Urinary bladder (tissue), 4 donors: Measurements from ENCODE around the gene SLC6A3. TPM values are rescaled to one million over a fixed set of nuclear protein-coding genes. Genes with fewer than 3 reads are reported as not detected.

Source experiments
- DNase-seq: peaks from one replicate; pipeline ENCODE4 v3.0.0-alpha.2; 2015; ENCODE audit errors: extremely low spot score
- H3K27ac ChIP-seq: one replicate; pipeline ENCODE4 v1.5.1; 2013; ENCODE audit warnings: low read depth, mild to moderate bottlenecking, moderate library complexity
- H3K36me3 ChIP-seq: one replicate; pipeline ENCODE4 v1.6.1; 2013; ENCODE audit warnings: mild to moderate bottlenecking, moderate library complexity; ENCODE audit not compliant: insufficient read depth
- H3K4me1 ChIP-seq: one replicate; pipeline ENCODE4 v1.6.1; 2013; ENCODE audit warnings: mild to moderate bottlenecking, moderate library complexity; ENCODE audit not compliant: insufficient read depth
- H3K4me3 ChIP-seq: one replicate; pipeline ENCODE4 v1.5.1; 2013; ENCODE audit warnings: low read depth, low read length
- WGBS: extraction: QIAGEN DNeasy Blood & Tissue Kit; methylation state at CpG from one replicate; pipeline ENCODE4 v1.1.7; 2013; 5-methylcytosine and 5-hydroxymethylcytosine counted together
- polyA plus RNA-seq: library from polyadenylated mRNA; stranded (reverse); fragments of 200-250 nt; gene quantifications from one replicate; pipeline ENCODE4 v1.2.3, GENCODE V29; 2013
- total RNA-seq: library from RNA; depleted of rRNA; stranded (reverse); fragments of >200 nt; gene quantifications from one replicate; pipeline ENCODE4 v1.2.3, GENCODE V29; 2014
- donor health status: healthy with polysubstance abuse.
- donor health status: healthy.

SLC6A3 gene
- total and polyA plus RNA-seq, 2 donors, result 0.77 TPM; not detected in 1

DNA sequence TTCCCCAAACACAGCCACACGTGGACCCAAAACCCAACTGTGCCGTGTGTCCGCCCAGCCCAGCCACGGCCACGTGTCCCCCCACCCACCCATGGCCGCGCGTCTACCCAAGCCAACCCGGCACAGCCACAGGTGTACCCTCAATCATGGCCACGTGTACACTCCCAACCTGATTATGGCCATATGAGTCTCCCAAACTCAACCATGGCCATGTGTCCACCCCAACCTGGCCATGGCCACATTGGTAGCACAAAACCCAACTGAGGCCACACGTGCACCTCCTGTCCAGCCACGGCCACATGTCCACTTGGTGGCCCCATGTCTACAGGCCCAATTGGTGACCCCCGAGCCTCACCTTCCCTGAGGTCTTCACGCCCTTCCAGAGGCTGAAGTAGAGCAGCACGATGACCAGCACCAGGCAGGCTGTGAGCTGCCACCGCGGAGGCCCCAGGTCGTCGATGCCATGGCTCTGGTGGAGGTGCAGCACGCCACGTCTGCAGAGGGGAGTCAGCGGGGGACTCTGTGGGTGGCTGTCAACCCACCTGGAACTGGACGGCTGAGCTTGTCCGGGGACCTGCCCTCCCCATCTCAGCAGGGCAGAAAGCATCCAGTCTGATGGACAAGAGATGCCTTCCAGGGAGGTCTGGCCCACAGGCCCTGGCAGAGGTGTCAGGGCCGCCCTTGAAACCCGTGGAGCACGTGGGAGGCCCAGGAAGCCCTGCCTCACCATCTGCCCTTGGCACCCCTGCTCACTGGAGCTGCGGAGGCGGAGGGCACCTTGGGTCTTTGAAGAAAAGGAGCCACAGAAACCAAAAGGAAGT lies 23.5 kb downstream of the SLC6A3 start:
- no peaks in the 10 kb centered on the region for H3K4me1 ChIP-seq
- DNase-seq, result no peak
- WGBS, result 90% methylated on average over 29 of the region's 29 CpGs

DNA sequence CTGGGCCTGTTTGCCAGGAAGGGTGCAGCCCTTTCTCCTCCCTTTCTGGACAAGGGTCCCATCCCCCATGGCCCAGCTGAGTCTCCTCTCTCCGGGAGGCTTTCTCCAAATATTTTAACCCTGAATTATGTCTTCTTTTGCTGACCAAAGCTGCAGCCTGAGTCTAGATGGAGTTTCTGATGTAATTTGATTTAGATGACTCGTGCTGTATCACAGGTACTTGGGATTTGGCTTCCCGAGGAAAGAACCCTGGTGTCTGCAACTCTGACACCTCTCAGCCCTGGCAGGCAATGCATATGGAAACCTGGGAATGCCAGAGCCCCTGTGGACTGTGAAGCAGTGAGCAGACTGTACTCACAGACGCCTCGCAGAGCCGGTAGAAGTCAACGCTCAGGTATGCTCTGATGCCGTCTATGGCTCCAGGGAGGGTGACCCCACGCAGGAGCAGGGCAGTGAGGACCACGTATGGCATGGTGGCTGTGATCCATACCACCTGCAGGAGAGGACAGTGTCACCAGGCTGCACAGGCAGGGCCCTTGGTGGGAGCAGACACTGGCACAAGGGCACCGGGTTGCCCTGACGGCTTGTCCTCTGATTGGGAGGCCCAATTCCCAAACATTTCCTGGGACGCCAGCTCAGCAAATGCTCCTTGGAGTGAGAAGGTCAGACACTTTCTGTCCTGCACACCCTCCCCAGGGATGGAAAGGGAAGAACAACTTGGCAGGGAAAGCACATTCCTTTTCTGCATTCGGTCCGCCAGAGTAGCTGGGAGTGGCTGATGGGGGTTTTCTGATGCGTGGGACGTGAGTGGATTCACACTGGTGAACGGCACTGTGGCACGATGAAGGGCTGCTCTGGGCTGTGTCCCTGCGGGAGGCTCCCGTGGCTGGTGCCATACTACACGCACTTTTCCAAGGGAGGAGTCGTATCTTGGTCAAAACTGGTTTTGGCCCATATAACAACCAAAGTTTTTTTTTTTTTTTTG lies 24.7 kb downstream of the SLC6A3 start:
- DNase-seq, result no peak
- 69% methylated on average over 23 of the region's 23 CpGs for WGBS
- Histone ChIP-seq H3K4me1 (no peaks in the 10 kb centered on the region), H3K4me3 (no peak overlapping the region), H3K36me3 (no peaks in the 10 kb centered on the region), H3K27ac (no peak overlapping the region)

More for the DNA sequence above, 23.5 kb downstream of the SLC6A3 start:
- H3K36me3 ChIP-seq, result no peaks in the 10 kb centered on the region
- H3K4me3 ChIP-seq, result no peak overlapping the region
- H3K27ac ChIP-seq, result no peak overlapping the region

DNA sequence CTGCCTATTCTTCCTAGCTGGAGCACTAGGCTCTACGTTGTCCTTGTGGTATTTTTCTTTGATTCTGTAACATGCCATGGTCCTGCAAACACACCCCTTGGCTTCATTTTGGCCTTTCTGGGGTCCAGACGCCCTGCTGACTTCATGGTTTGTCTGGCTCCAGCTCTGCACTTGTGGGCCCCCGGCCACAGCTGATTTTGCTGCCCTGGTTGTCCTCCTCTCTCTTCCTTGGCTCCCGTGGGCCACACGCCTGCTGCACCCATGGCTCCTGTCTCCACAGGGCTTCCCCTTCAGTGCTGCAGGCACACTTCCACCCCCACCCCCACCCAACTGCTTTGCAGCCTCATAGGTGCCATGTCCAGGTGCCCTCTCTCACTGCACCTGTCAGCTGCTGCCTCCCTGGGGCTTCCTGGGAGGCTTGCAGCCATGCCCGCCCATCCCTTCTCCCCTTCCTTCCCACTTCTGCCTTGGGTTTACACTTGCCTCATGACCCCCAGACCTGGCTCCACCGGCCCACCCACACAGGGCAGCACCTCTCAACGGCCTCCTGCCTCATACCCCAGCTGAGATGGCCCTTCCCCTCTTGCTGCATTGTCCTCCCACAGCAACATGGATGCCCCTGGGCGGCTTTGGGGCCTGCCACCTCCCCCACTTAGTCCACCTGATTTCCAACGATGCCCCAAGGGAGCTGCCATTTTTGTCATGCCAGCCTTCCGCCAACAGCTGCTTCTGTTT lies 25.6 kb downstream of the SLC6A3 start:
- no peaks in the 10 kb centered on the region for H3K4me1 ChIP-seq
- no peak overlapping the region for H3K4me3 ChIP-seq
- 76% methylated on average over 11 of the region's 11 CpGs for WGBS
- no peak for DNase-seq
- no peaks in the 10 kb centered on the region for H3K36me3 ChIP-seq
- no peak overlapping the region for H3K27ac ChIP-seq

DNA sequence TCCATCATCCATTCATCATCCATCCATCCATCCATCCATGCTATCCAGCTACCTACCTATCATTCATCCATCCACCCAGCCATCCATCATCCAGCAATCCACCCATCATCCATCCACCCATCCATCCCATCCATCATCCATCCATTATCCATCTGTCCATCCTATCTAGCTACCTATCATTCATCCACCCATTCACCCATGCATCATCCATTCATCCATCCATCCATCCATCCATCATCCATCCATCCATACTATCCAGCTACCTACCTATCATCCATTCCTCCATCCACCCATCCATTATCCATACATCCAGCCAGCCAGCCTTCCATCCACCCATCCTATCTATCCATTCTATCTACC lies 26.3 kb downstream of the SLC6A3 start:
- no peak overlapping the region for H3K27ac ChIP-seq
- no peak for DNase-seq
- no peaks in the 10 kb centered on the region for H3K4me1 ChIP-seq
- H3K36me3 ChIP-seq, result no peaks in the 10 kb centered on the region
- no peak overlapping the region for H3K4me3 ChIP-seq

DNA sequence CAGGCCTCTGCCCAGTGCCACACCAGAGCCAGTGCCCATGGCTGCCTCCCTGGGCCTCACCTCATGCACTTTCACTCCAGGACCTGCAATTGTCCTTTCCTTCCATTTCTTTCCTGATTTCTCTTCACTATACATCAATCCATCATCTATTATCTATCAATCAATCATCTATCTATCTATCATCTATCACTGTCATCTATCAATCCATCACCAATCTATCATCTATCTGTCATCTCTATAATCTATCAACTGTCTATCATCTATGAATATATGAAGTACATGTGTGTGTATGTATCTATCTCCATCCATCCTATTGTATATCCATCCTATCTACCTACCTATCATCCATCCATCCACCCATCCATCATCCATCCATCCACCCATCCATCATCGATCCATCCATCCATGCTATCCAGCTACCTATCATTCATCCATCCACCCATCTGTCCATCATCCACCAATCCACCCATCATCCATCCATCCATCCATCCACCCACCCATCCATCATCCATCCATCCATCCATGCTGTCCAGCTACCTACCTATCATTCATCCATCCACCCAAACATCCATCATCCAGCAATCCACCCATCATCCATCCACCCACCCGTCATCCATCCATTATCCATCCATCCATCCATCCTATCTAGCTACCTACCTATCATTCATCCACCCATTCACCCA lies 26.9 kb downstream of the SLC6A3 start:
- WGBS, result 85% methylated on average over 2 of the region's 2 CpGs
- Histone ChIP-seq H3K4me1 (no peaks in the 10 kb centered on the region), H3K36me3 (no peaks in the 10 kb centered on the region), H3K27ac (no peak overlapping the region), H3K4me3 (no peak overlapping the region)
- DNase-seq, result no peak

DNA sequence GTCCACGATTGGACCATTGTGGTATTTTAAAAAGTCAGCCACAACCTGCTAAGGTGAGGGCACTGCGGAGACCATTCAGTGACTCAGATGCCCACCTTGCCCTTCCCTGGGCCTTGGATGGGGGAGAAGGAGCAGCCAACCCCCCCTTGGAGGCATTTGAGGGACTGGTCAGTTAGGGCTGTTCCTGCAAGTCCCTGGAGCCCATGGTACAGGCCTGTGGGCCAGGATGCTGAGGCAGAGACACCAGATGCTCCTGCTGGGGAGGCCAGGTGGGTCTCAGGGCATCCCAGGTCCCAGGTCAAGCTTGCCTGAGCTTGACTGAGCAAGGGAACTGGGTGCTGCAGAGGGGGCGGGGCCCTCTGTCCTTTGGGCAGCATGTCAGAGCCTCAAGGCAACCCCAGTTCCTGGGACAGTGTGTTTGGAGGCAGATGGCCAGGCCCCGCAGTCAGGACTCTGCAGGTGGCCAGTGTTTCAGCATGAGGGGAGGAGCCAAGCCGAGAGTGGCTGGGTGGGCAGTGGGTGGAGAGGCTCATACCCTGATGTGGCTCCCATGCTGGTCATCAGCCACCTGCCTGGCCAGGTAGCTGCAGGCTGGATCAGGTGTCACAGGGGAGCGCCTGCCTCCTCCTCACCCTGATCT lies 27.5 kb downstream of the SLC6A3 start:
- Histone ChIP-seq H3K27ac (no peak overlapping the region), H3K4me1 (no peaks in the 10 kb centered on the region), H3K4me3 (no peak overlapping the region), H3K36me3 (no peaks in the 10 kb centered on the region)
- 65% methylated on average over 6 of the region's 6 CpGs for WGBS
- no peak for DNase-seq

DNA sequence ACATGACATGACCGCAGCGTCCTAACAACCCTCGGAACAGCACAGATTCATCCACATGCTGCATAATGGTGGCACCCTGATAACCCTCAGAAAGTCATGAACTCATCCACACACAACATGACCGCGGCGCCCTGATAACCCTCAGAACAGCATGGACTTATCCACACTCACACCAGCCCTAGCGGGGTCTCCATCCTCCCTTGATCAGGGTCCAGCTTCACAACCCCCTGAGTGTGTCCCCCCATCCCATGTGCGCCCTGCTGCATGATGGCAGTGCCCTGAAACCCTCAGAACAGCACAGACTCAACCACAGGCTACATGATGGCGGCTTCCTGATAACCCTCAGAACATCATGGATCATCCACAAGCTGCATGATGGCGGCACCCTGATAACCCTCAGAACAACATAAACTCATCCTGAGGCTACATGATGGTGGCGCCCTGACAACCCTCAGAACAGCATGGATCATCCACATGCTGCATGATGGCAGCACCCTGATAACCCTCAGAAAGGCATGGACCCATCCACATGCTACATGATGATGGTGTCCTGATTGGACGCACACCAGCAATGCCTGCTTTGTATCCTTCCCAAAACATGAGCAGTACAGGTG lies 28.3 kb downstream of the SLC6A3 start:
- no peak overlapping the region for H3K27ac ChIP-seq
- 89% methylated on average over 12 of the region's 12 CpGs for WGBS
- no peak for DNase-seq
- no peaks in the 10 kb centered on the region for H3K4me1 ChIP-seq
- H3K4me3 ChIP-seq, result no peak overlapping the region
- H3K36me3 ChIP-seq, result no peaks in the 10 kb centered on the region

DNA sequence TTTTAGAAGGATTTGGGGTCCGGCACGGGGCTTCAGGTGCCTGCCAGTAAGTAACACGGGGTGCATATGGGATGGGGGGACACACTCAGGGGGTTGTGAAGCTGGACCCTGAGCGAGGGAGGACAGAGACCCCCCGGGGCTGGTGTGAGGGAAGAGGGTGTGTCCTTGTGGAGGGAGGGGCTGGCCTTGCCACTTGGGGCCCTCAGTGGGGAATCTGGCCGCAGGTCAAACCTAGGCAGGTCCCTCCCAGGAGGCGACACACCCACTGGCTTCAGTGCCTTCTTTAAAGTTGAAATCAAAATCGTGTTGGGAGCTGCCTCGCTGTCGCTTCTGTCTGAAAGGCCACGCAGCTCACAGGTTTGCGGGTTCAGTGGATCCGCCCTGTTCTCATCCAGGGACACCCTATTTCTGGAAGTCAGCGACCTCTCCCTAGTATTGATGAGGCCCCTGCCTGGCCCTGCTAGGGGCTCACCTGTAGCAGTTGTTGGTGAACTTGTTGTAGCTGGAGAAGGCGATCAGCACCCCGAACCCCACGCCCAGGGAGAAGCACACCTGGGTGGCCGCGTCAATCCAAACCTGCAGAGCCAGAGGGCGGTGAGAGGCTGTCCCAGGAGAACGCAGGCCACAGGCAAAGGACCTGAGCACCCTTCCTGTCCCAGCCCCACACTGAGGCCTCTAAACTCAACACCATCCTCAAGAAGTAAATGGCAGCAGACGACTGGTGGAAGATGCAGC lies 29.4 kb downstream of the SLC6A3 start:
- no peak for DNase-seq
- WGBS, result 73% methylated on average over 22 of the region's 22 CpGs
- no peaks in the 10 kb centered on the region for H3K36me3 ChIP-seq
- H3K27ac ChIP-seq, result no peak overlapping the region
- no peak overlapping the region for H3K4me3 ChIP-seq
- H3K4me1 ChIP-seq, result no peaks in the 10 kb centered on the region

DNA sequence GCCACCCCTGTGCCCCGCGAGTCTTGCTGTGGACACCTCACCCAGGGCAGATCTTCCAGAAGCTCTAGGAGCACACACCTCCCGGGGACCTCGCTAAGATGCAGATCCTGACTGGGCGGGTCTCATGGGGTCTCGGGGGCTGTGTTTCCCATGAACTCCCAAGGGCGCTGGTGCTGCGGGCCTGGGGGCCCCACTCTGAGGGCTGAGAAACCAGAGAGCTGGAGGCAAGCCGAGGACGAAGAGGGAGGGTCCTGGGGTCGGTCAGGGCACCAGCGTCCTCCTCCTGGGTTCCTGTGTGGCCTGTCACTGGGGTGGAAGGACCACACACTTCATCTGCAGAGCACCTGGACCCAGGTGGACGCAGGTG lies 30.2 kb downstream of the SLC6A3 start:
- 77% methylated on average over 13 of the region's 13 CpGs for WGBS
- no peaks in the 10 kb centered on the region for H3K36me3 ChIP-seq
- H3K4me1 ChIP-seq, result no peaks in the 10 kb centered on the region
- DNase-seq, result no peak
- no peak overlapping the region for H3K27ac ChIP-seq
- no peak overlapping the region for H3K4me3 ChIP-seq

DNA sequence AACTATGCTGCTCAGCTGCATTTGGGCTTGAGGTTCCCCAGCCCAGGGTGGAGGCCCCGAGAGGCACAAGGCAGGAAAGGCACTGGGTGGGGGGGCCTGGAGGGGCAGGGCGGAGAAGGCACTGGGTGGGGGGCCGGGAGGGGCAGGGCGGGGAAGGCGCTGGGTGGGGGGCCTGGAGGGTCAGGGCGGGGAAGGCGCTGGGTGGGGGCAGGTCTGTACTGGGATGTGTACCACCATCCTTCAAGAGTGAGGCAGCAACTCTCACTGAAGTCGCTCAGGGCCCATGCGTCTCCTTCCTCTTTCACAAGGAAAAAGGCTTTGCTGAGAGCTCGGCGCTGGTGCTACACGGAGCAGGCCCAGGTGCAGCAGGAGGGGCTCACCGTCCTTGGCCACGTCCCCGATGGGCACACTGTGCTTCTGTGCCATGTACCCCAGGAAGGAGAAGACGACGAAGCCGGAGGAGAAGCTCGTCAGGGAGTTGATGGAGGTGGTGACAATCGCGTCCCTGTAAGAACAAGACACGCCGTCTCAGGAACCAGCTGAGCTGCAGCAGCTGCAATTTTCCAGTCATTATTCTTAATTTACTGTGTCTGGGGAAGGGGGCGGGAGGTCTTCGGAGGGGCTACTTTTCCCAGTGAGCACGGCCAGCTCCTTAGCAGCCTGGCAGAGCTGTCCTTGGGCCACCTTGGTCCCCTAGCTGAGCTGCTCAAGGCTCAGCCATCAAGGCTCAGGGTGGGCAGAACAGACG lies 30.8 kb downstream of the SLC6A3 start:
- Histone ChIP-seq H3K4me1 (no peaks in the 10 kb centered on the region), H3K4me3 (no peak overlapping the region), H3K36me3 (no peaks in the 10 kb centered on the region), H3K27ac (no peak overlapping the region)
- WGBS, result 58% methylated on average over 27 of the region's 27 CpGs
- no peak for DNase-seq

DNA sequence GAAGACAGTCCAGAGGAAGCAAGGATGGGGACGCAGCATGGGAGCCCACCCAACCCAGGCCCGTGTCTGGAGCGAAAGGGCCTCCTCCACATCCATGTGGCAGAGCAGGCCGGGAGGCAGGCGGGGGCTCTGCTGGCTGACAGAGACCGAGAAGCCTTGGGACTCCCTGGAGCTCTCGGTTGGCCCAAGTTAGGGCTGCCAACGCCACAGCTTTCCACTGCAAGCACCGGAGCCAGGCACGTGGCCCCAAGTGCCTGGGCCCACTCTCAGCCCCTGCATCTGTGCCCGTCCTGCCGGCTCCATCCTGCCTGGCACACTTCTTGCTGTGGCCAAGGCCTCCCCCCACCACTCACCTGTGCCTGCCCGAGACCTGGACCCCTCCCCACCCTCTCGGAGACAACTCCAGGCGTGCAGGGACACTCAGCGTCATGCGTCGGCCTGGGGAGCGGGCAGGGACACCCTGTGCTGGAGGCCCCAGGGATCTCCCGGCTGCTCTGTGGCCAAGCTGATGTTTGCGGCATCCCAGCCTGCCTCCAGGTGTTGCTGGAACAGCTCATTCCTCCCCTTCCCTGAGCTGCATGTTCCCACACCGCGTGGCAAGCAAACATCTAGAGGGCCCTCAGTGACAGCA lies 31.5 kb downstream of the SLC6A3 start:
- no peak for DNase-seq

More for the DNA sequence above, 31.5 kb downstream of the SLC6A3 start:
- H3K4me3 ChIP-seq, result no peak overlapping the region
- no peak overlapping the region for H3K27ac ChIP-seq
- no peaks in the 10 kb centered on the region for H3K36me3 ChIP-seq
- 73% methylated on average over 23 of the region's 23 CpGs for WGBS
- no peaks in the 10 kb centered on the region for H3K4me1 ChIP-seq
